HepG2 (cell line): ENCODE results near the gene ST8SIA2. TPM values are rescaled to one million over a fixed set of nuclear protein-coding genes. Genes with fewer than 3 reads are reported as not detected.

ENCODE experiments used
- ATAC-seq: fragments of 200-7000 bp; cut with Tn5 transposase; 3 replicates; pipeline ENCODE4 v1.9.1; 2020; ENCODE audit warnings: mild to moderate bottlenecking, moderate library complexity
- BruUV-seq: library from RNA; stranded (reverse); fragments of 400-500 nt; replicated peaks from 2 replicates; lab custom pipeline; 2021; lab: Mats Ljungman, UMichigan
- CTCF ChIA-PET: fragments of 300-600 bp; formaldehyde crosslinking; extraction: SDS; loops from one replicate; lab custom pipeline; 2021; ENCODE audit warnings: low total read pairs, inconsistent platforms, low intra/inter-chr PET ratio; lab: Yijun Ruan, JAX
- POLR2A ChIA-PET: fragments of 350-600 bp; sonication (Branson Sonifier 250); formaldehyde crosslinking; loops from one replicate; lab custom pipeline; 2020; ENCODE audit warnings: antibody characterized with exemption, inconsistent platforms; lab: Yijun Ruan, JAX
- DNase-seq: peaks from one replicate; pipeline ENCODE4 v3.0.0-alpha.2; 2015; ENCODE audit warnings: low spot score
- FAIRE-seq: peaks from 3 replicates; lab custom pipeline; 2011; peaks lifted over from hg19 to GRCh38; lab: Jason Lieb, UNC
- H2AFZ ChIP-seq: one replicate; pipeline ENCODE4 v1.6.1; 2011; ENCODE audit warnings: low read length, inconsistent platforms
- H3K27ac ChIP-seq: fragments of 300-600 bp; 3 replicates; pipeline ENCODE4 v1.8.0; 2011; ENCODE audit warnings: mixed run types, mild to moderate bottlenecking, mixed read lengths, low read length, inconsistent platforms; ENCODE audit not compliant: insufficient read depth; ENCODE audit errors: extremely low read length
- H3K27me3 ChIP-seq, 2 experiments: fragments of 200-600 bp in 1 of 2; 2 replicates in 1 of 2; 3 replicates in 1 of 2; pipeline versions ENCODE4 v1.6.0 to v1.8.0; 2011; ENCODE audit warnings: low read length in 2 of 2, mild to moderate bottlenecking in 2 of 2, moderate library complexity in 2 of 2, inconsistent platforms in 1 of 2; ENCODE audit not compliant: insufficient read depth in 2 of 2, control insufficient read depth in 1 of 2
- H3K36me3 ChIP-seq, 2 experiments: fragments of 200-600 bp in 1 of 2; replicated peaks in 1 of 2; 2 replicates in 1 of 2; 3 replicates in 1 of 2; pipeline versions ENCODE4 v1.5.1 to v1.8.0; 2011; ENCODE audit warnings: low read length in 2 of 2, inconsistent platforms in 1 of 2; ENCODE audit not compliant: insufficient read depth in 2 of 2, control insufficient read depth in 1 of 2
- H3K4me1 ChIP-seq: 2 replicates; pipeline ENCODE4 v1.5.1; 2012; ENCODE audit warnings: low read length, inconsistent platforms; ENCODE audit not compliant: insufficient read depth
- H3K4me2 ChIP-seq: 2 replicates; pipeline ENCODE4 v1.6.0; 2011; ENCODE audit warnings: low read depth, low read length, inconsistent platforms
- H3K4me3 ChIP-seq, 3 experiments: fragments of 200-600 bp in 1 of 3; sonication (generic), shearing (Covaris generic) in 1 of 3; replicated peaks in 1 of 3; 2 replicates each; pipeline ENCODE4 v1.5.1; 2011 to 2016; ENCODE audit warnings: low read length in 3 of 3, inconsistent platforms in 2 of 3, low read depth in 2 of 3, mild to moderate bottlenecking in 2 of 3, control low read depth in 1 of 3, mixed read lengths in 1 of 3; ENCODE audit not compliant: insufficient read depth in 1 of 3
- H3K79me2 ChIP-seq: one replicate; pipeline ENCODE4 v1.6.1; 2011; ENCODE audit warnings: low read length, inconsistent platforms; ENCODE audit not compliant: insufficient read depth
- H3K9ac ChIP-seq: 2 replicates; pipeline ENCODE4 v1.6.0; 2011; ENCODE audit warnings: mild to moderate bottlenecking, low read depth, low read length, inconsistent platforms; ENCODE audit not compliant: insufficient read depth
- H3K9me3 ChIP-seq: 2 replicates; pipeline ENCODE4 v1.5.1; 2012; ENCODE audit warnings: mild to moderate bottlenecking, low read length
- H4K20me1 ChIP-seq: 2 replicates; pipeline ENCODE4 v1.6.0; 2011; ENCODE audit warnings: inconsistent platforms, mild to moderate bottlenecking, low read length, moderate library complexity; ENCODE audit not compliant: insufficient read depth
- ATM ChIP-seq: fragments of 450-650 bp; IDR thresholded peaks from 2 replicates; pipeline ENCODE4 v1.7.1; 2017; ENCODE audit warnings: mild to moderate bottlenecking, borderline replicate concordance
- STAT5B ChIP-seq: sonication (generic); formaldehyde crosslinking; IDR thresholded peaks from 2 replicates; pipeline ENCODE4 v1.4.0; 2020; ENCODE audit warnings: missing genetic modification reagents
- TARDBP ChIP-seq: sonication (generic); formaldehyde crosslinking; IDR thresholded peaks from 2 replicates; pipeline ENCODE4 v1.8.0; 2022; ENCODE audit warnings: mild to moderate bottlenecking, missing genetic modification reagents
- ZNF3 ChIP-seq: IDR thresholded peaks from 2 replicates; pipeline ENCODE4 v1.7.0; 2017; ENCODE audit warnings: inconsistent platforms
- ZNF350 ChIP-seq: sonication (generic); formaldehyde crosslinking; IDR thresholded peaks from 2 replicates; pipeline ENCODE4 v1.4.0; 2020; ENCODE audit warnings: mild to moderate bottlenecking, low read depth, missing genetic modification reagents, borderline replicate concordance
- WGBS: methylation state at CpG from one replicate; pipeline ENCODE4 v1.1.6; 2017; ENCODE audit warnings: low lambda C conversion rate; 5-methylcytosine and 5-hydroxymethylcytosine counted together
- in situ Hi-C: cut with HindIII; loops from 2 replicates; pipeline ENCODE4 v1.10.0; 2017; ENCODE audit warnings: low pct_unique_long_range_greater_than_20kb; ENCODE audit not compliant: extremely low pct_ligation_motif_present
- intact Hi-C: fragments of 100-400 bp; cut with micrococcal nuclease; formaldehyde crosslinking; loops from one replicate; pipeline ENCODE4 v1.10.0; 2022; ENCODE audit not compliant: unreplicated experiment
- polyA plus RNA-seq, 8 experiments: library from polyadenylated mRNA; depleted of rRNA in 3 of 8; stranded (reverse) in 7 of 8; unstranded in 1 of 8; fragments of >200 nt; fragmentation: Illumina TruSeq in 4 of 8; extraction: Trizol in 4 of 8; gene quantifications; 2 replicates each; pipeline versions ENCODE4 v1.2.1 to v1.2.3, GENCODE V29; 2011 to 2016; ENCODE audit warnings: low read depth in 4 of 8, missing spikeins in 1 of 8, mixed read lengths in 1 of 8; ENCODE audit not compliant: insufficient read depth in 1 of 8
- total RNA-seq, 5 experiments: library from RNA; depleted of rRNA; stranded (reverse); fragments of >200 nt; fragmentation: Illumina TruSeq; extraction: Trizol; gene quantifications; 2 replicates each; pipeline ENCODE4 v1.2.3, GENCODE V29; 2016; ENCODE audit warnings: low read depth in 1 of 5
- TF ChIP-seq, protein P1 (sequence below): sonication (generic); formaldehyde crosslinking; IDR thresholded peaks from one replicate; pipeline ENCODE4 v1.5.1; 2020; ENCODE audit warnings: mild to moderate bottlenecking, missing genetic modification reagents; ENCODE audit errors: not compliant biosample characterization
- TF ChIP-seq, protein P2 (sequence below): IDR thresholded peaks from 2 replicates; pipeline ENCODE4 v1.6.1; 2012; ENCODE audit warnings: low read depth, low read length, improper control_type of control experiment
- TF ChIP-seq, protein P3 (sequence below), 2 experiments: fragments of 450-650 bp in 1 of 2; sonication (generic) in 1 of 2; formaldehyde crosslinking; IDR thresholded peaks; 2 replicates each; pipeline versions ENCODE4 v1.5.0 to v1.8.0; 2020 to 2022; ENCODE audit warnings: mild to moderate bottlenecking in 1 of 2, missing genetic modification reagents in 1 of 2

ST8SIA2 gene
- total and polyA plus RNA-seq, 2 of the 13 experiments (the other 11 are each of a cell fraction or from before 2014, with no cell fraction given): not detected

DNA sequence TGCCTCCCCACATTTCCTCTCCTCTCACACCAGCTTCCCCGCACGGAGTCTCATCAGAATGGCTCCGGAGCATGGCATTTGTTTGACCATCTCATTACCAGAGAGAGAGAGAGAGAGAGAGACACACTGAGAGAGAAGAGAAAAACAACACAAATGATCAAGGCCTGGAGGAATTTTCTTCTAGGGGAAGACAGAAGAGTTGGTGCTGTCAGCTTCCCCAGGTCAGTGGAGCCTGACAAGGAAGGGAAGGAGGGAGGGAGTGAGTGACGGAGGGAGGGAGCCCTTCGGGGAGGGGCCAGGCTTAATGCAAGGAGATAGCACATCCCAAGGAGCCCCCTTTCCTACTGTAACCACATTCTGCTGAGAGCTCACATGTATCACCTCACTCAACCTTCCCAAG is 9.1 kb downstream of the ST8SIA2 start (continued):
- TF ChIP-seq, protein P1, sequence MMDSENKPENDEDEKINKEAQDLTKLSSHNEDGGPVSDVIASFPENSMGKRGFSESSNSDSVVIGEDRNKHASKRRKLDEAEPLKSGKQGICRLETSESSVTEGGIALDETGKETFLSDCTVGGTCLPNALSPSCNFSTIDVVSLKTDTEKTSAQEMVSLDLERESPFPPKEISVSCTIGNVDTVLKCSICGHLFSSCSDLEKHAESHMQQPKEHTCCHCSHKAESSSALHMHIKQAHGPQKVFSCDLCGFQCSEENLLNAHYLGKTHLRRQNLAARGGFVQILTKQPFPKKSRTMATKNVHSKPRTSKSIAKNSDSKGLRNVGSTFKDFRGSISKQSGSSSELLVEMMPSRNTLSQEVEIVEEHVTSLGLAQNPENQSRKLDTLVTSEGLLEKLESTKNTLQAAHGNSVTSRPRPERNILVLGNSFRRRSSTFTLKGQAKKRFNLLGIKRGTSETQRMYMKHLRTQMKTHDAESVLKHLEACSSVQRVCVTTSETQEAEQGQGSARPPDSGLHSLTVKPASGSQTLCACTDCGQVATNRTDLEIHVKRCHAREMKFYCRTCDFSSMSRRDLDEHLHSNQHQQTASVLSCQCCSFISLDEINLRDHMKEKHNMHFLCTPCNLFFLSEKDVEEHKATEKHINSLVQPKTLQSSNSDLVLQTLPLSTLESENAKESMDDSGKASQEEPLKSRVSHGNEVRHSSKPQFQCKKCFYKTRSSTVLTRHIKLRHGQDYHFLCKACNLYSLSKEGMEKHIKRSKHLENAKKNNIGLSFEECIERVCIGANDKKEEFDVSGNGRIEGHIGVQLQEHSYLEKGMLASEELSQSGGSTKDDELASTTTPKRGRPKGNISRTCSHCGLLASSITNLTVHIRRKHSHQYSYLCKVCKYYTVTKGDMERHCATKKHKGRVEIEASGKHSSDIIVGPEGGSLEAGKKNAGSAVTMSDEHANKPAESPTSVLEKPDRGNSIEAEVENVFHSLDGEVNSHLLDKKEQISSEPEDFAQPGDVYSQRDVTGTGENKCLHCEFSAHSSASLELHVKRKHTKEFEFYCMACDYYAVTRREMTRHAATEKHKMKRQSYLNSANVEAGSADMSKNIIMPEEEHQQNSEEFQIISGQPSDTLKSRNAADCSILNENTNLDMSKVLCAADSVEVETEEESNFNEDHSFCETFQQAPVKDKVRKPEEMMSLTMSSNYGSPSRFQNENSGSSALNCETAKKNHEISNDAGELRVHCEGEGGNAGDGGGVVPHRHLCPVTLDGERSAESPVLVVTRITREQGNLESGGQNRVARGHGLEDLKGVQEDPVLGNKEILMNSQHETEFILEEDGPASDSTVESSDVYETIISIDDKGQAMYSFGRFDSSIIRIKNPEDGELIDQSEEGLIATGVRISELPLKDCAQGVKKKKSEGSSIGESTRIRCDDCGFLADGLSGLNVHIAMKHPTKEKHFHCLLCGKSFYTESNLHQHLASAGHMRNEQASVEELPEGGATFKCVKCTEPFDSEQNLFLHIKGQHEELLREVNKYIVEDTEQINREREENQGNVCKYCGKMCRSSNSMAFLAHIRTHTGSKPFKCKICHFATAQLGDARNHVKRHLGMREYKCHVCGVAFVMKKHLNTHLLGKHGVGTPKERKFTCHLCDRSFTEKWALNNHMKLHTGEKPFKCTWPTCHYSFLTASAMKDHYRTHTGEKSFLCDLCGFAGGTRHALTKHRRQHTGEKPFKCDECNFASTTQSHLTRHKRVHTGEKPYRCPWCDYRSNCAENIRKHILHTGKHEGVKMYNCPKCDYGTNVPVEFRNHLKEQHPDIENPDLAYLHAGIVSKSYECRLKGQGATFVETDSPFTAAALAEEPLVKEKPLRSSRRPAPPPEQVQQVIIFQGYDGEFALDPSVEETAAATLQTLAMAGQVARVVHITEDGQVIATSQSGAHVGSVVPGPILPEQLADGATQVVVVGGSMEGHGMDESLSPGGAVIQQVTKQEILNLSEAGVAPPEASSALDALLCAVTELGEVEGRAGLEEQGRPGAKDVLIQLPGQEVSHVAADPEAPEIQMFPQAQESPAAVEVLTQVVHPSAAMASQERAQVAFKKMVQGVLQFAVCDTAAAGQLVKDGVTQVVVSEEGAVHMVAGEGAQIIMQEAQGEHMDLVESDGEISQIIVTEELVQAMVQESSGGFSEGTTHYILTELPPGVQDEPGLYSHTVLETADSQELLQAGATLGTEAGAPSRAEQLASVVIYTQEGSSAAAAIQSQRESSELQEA (CRISPR knock-in tag): no peak
- TF ChIP-seq, all 625 proteins: peak for 0

- WGBS: 0% methylated on average over 2 of the region's 5 CpGs
- Histone ChIP-seq H4K20me1 (no peaks in the 10 kb centered on the region), H3K36me3 (no peaks in the 10 kb centered on the region), H3K9me3 (no peaks in the 10 kb centered on the region), H3K4me2 (no peak overlapping the region), H2AFZ (no peak overlapping the region), H3K27me3 (peaks cover 0 to 32% of the 10 kb centered on the region in 2 experiments; a peak in 3 of 5 replicates)
- ChIA-PET CTCF (no interaction called here), POLR2A (no interaction called here)
- no peak for ATAC-seq
- TF ChIP-seq TARDBP (CRISPR knock-in tag): no peak
- TF ChIP-seq ATM: no peak
- TF ChIP-seq, protein P2, sequence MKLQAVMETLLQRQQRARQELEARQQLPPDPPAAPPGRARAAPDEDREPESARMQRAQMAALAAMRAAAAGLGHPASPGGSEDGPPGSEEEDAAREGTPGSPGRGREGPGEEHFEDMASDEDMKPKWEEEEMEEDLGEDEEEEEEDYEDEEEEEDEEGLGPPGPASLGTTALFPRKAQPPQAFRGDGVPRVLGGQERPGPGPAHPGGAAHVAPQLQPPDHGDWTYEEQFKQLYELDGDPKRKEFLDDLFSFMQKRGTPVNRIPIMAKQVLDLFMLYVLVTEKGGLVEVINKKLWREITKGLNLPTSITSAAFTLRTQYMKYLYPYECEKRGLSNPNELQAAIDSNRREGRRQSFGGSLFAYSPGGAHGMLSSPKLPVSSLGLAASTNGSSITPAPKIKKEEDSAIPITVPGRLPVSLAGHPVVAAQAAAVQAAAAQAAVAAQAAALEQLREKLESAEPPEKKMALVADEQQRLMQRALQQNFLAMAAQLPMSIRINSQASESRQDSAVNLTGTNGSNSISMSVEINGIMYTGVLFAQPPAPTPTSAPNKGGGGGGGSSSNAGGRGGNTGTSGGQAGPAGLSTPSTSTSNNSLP: no peak
- TF ChIP-seq ZNF3 (CRISPR knock-in tag): no peak
- no peak for TF ChIP-seq ZNF350 (CRISPR knock-in tag)
- TF ChIP-seq STAT5B (CRISPR knock-in tag): no peak
- TF ChIP-seq, protein P3, sequence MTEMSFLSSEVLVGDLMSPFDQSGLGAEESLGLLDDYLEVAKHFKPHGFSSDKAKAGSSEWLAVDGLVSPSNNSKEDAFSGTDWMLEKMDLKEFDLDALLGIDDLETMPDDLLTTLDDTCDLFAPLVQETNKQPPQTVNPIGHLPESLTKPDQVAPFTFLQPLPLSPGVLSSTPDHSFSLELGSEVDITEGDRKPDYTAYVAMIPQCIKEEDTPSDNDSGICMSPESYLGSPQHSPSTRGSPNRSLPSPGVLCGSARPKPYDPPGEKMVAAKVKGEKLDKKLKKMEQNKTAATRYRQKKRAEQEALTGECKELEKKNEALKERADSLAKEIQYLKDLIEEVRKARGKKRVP (CRISPR knock-in tag; IDR thresholded peaks at IDR 0.05): no peak
- TF ChIP-seq, all 625 proteins: peak for 0
- no peak for DNase-seq
- no peak overlapping the region for H3K9ac ChIP-seq
- no peaks in the 10 kb centered on the region for H3K4me1 ChIP-seq
- no peak overlapping the region for H3K4me3 ChIP-seq
- in situ Hi-C loops: no loop called here
- no peak overlapping the region for H3K27ac ChIP-seq
- no peaks in the 10 kb centered on the region for H3K79me2 ChIP-seq
- BruUV-seq: no TSS peak
- intact Hi-C loops: no loop called here
- FAIRE-seq: no peak
Observed at GRCh38 chr15:92405942-92406341, 12.3 kb downstream of the ST8SIA2 start.
